HG03378 (cell line): ENCODE data around the gene C1QL2.

Experiments used
- ATAC-seq: cut with Tn5 transposase; IDR thresholded peaks from one replicate; pipeline ENCODE4 v1.9.1; 2021; ENCODE audit warnings: mild to moderate bottlenecking, moderate library complexity; ENCODE audit not compliant: unreplicated experiment

Gene C1QL2

DNA sequence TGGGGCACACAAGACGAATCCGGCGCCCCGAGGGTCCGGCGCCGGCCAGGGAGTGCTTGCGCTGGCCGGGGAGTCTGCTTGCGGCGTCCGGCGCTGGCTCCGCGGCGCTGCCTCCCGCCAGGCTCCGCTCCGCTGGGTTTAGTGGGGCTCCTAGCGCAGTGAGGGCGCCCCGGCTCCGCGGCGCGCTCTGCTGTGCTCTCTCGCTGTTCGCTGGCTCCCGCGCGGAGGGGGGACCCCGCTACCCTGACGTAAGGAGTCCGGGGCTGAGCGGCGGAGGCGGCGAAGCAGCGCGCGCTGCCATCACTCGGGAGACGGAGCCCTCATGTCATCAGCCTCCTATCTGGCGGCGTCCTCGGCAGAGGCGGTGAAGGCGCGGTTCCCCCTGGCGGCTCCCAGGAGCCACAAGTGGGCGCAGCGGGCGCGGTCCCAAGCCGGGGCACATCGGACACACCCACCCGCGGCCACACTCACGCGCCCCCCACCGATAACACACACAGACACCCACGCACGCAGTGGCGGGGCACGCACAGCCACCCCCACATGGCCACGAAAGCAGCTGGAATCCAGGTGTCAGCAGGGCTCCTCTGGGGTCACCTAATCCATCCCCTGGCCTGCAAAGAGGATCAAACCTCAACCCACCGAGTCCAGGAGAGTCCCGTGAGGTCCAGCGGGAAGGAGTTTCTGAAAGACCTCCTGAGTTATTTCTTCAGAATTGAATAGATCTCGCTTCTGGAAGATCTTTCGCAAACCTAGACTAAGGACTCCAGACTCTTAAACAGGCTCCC lies at the start of gene C1QL2:
Gene C1QL2, minus strand, starts transcription at position 189 of the 785 bp plus-strand sequence. CDS start 482 bp downstream, outside the sequence.
- ATAC-seq: no peak

DNA sequence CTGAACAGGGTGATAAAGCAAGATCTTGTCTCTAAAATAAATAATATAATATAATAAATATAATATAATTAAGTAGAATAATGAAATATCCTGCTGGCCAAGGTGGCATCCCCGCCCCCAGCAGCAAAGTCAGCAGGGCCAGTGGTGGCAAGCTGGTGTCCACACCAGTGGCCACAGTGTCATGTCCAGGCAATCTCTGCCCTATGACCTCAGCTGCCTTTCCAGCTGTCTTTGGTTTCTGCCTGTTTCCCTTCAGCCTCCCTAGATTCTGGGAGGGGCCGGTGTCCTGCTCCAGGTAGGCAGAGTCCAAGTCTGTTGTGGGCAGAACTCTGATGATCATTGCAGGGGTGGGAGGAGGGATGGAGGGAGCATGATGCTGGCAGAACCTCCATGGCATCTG lies 48.9 kb upstream of the C1QL2 start:
- no peak for ATAC-seq

DNA sequence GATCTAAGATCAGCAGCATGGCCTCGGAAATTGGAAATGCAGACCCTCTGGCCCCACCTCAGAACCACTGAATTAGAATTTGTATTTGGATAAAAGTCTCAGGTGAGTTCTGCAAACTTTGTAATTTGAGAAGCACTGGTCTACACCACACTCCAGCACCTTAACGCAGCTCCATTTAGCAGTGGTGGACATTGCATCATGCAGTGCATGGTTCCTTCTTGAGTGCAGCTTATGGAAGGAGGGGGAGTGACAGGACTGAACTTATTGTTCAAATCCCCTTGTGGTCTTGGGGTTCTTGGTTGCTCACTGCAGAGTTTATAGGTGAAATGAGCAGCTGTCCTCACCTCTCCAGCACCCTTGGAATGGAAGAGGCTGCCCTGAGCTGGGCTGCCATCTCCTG lies 47.6 kb upstream of the C1QL2 start:
- ATAC-seq: no peak

DNA sequence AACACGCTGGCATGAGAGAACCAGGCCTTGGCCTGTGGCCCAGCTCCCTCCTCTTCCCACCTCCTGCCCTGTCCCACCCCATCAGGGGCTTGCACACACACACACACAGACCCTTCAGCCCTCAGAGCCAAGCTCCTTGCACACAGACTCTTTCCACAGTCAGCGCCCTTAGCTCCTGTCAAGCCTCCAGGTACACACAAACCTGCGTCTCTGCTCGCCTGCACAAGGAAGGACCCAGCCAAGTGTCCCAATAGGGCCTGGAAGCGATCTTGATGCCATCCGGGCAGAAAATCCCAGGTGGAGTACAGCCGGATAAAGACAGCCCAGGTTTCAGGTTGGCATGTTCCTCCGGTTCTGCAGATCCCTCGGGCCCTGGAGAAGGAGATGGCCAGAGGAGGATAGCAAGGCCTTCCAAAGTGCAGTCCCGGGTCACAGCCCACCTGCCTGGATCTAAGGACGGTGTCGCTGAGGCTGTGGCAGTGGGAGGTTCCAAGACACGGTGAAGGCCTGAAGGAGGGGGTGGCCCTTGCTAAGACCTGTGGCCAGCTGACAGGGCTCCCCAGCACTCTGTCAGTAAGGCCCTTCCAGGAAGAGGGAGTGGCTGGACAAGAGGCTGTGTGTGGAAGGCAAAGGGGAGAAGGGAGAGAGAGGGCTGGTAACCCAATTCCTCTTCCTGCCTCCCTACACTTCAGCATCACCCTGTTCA lies 46.6 kb upstream of the C1QL2 start:
- no peak for ATAC-seq

DNA sequence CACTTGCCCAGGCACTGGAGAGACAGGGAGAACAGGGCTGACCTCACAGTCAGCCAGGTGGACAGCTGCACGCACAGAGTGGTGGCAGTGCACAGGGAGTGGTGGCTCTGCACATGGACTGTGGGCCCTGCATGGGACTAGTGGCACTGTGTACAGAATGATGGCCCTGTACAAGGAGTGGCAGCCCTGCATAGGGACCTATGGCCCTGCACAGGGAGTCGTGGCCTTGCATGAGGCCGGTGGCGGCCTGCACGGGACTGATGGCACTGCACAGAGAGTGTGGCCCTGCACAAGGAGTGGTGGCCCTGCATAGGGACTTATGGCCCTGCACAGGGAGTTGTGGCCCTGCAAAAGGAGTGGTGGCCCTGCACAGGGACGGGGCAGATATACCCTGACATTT lies 46.0 kb upstream of the C1QL2 start:
- no peak for ATAC-seq

DNA sequence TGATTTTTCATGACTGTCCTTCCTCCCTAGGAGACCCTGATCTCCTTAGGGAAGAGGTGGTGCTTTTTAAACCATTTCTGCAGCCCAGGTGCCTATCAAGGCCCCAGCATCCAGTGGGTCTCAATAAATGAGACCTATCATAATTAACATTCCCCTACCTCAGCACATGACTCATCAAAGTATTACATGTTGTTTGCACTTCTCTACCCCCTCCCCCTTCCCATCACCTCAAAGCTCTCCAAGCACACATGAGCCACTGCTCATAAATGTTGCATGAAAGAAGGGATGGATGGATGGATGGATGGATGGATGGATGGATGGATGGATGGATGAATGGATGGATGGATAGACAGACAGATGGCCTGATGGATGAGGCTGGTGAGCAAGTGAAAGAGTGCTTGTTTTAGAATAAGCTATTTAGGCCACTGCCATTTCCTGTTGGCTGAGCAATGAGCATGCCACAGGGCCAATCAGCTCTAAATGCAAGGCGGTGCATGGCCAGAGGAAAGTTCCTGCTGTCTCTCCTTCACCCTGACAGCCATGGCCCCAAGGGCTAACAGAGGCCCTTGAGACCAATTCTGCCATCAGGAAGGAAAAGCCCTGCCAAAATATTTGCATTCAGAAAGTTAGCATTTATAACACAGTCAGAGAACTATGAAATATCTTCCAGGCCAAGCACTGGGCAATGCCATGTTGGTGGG lies 44.2 kb upstream of the C1QL2 start:
- no peak for ATAC-seq

DNA sequence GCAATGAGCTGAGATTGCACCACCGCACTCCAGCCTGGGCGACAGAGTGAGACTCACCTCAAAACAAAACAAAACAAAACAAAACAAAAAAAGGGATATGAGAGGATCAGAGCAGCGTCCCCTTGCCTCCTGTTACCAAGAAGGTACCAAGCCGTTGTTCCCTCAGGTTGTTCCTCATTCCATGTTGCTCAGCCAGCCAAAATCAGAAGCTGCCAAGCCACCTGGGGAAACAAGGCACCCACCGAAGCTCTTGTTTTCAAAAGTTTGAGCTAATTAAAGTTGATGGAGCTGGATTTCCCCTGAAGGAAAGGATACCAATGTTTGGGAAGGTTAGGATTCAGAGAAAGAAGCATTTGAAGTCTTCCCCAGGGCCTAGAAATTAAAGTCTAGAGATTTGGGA lies 43.3 kb upstream of the C1QL2 start:
- no peak for ATAC-seq

DNA sequence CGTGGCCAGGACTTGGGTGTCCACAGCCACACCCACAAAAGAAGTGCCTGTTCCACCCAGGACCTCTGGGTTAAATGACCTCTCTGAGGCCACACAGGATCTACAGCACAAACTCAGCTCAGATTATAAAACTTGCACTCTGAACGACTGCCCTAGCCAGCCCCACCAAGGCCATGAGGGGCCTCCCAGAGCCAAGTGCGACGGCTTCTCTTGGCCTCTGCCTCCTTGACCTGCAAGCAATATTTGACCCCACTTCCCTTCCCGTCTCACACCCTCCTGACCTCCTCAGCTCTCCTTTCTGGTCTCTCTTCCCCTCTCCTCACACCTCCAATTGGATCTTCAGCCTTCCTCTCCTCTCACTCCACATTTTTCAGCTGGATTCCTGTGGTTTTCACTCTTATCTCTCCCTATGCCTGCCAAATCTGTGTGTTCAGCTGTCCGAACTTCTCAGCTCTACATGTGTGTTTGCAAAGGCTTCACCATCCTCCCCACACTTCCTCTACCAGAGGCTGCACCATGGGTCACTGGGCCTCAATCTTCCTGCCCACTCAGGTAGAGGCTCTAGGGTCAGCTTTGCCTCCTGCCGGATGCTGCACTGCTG lies 39.8 kb upstream of the C1QL2 start:
- ATAC-seq: no peak

DNA sequence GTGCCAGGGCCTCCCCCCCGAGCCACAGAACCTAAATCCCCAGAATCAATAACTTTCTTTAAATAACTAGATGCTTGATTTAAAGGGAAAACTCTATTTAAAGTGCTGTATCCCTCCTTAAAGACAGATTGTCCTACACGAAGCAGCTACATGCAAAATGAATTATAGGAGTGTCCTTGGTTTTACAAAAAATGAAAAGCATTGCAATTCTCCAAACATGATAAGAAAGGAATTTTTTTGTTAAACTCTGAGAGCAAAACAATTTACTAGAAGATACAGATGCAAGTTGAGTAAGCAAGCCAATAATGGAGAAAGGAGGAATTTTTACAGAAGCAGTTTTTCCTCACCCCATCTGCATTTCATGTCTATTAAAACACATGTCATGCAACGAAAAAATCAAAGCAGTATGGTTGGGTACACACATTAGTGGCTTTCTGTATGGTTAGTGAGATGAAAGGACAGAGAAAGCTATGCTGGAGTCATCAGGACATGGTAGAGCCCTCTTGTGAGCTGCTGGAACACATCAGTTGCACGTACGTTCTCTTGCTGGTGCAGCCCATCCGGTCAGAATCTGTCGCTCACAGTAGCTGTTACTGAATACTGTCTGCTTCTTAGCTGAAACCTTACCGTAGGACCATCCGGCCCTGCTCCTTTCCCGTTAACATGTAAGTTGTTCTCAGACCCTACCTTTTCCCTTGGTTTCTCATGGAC lies 39.1 kb upstream of the C1QL2 start:
- ATAC-seq: no peak

DNA sequence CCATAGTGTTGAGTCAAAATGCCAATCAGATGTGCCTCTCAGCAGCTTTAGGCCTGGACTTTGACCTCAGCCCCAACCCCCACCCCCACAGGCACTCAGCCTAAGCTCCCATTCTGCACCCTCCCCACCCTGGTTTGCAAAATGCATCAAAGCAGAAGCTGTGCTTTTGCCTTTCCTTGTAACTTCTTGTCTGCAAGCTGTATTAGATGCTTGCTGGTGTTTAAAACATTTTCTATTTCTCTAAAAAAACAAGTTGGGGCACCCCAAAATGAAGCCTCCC lies 38.5 kb upstream of the C1QL2 start:
- ATAC-seq: no peak

DNA sequence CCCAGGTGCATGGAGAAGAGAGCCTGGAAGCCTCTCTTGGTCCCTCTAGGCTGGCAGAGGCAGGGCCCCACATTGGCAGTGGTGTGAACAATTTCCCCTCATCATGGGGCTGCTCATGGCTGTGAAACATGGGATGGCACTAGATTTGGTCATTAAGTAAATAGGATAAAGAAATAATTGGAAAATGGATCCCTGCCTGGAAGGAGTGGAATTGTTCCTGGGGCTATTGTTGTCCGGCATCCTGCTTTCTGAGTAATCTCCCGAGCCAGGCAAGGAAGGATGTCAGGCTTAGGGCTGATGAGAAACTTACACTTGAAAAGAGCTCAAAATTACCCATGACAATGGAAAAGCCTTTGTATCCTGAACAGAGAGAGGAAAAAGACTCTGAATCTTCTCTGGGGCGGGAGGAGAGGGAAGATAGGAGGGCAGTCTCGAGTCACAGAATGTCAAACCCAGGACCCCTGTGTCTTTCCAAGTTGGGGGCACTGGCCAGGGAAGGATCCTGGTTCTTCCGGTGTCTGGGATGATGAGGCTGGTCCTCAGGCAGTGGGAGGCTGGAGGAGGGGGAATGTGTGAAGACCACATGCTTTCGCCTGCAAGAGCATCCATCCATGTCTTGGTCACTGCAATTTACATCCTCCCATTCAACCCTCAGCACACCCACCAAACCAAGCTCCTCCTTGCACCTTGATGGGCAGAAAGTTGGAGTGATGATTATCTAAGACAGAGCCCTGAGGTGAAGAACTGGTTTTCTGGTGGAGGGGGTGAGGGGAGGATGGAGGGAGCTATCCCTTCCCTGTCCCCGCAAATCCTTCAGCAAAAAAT lies 38.0 kb upstream of the C1QL2 start:
- ATAC-seq: no peak

DNA sequence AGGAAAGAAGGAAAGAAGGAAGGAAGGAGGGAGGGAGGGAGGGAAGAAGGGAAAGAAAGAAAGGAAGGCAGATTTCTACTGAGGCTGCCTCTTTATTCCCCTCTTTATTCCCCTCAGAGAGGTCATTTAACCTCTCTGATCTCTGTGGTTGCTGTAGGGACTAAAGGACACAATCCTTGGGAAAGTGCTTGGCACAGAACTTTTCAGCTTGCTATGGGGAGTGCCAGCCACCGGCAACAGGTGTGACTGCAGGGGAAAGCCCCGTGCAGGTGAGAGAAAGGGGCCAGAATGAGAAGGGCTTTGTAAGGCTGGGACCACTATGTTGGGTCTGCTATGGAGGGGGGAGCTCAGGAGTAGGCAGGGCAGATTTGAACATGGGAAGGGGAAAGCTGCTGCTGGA lies 37.3 kb upstream of the C1QL2 start:
- ATAC-seq: no peak

DNA sequence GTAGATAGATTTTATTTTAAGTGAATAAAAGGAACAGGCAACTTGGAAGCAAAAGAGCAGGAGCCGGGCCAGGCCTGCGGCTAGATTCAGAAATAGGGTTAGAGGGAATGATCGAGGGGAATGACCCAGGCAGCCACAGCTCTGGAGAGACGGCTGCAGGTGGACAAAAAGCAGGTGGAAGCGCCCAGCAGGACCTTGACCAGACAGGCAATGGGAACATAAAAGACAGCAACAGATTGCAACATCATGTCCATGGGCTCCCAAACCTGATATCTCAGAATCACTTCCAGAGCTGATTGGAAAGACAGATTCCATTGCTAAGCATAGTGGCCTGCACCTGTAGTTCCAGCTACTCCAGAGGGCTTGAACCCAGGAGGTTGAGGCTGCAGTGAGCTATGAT lies 36.5 kb upstream of the C1QL2 start:
- no peak for ATAC-seq

DNA sequence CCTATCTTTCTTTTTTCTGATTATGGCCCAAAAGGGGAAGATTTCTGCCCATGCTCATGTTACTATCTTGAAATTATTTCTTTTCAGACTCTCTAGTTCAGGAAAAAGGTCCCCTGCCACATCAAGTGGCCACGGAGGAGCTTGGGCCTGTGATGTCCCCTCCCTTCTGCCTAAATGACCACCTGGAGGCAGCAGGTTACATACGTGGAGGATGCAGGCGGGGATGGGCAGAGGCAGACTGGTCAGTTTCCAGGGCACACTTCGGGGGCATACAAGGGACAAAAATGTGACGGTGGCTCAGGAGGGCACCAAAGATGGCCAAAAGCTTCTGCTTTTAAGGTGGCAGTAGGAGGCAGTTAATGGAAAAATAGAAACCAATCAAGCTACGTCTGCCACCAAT lies 34.3 kb upstream of the C1QL2 start:
- no peak for ATAC-seq

DNA sequence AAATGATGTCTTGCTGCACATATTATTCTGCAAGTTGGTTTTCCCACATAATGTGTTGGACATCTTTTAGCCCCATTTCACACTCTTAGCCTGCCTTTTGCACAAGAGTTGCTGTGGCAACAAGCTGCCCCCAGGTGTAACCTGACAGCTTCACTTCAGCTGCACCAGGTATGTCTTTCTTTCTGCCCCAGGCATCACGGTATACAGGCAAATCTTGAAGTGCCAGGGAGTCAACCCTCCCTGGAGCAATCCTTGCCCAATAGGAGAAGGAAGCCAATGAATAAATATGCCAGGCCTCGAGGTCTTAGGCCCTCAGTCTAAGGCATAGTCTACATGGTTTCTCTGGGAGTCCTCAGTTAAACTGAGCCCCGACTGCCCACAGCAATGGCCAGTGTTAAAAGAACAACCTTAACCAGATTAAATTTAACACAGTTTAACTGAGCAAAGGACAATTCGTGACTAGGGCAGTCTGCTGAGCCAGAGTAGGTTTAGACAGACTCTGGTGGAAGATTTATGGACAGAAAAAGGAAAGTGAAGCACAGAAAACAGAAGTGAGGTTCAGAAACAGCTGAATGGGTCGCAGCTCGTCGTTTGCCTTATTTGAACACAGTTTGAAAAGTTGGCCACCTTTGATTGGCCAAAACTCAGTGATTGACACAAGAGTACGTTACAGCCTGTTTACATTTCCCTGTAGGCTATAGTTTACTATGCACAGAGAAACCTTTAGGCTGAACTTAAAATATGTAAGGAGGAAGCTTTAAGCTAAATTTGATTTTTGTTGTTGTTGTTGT lies 32.0 kb upstream of the C1QL2 start:
- no peak for ATAC-seq

DNA sequence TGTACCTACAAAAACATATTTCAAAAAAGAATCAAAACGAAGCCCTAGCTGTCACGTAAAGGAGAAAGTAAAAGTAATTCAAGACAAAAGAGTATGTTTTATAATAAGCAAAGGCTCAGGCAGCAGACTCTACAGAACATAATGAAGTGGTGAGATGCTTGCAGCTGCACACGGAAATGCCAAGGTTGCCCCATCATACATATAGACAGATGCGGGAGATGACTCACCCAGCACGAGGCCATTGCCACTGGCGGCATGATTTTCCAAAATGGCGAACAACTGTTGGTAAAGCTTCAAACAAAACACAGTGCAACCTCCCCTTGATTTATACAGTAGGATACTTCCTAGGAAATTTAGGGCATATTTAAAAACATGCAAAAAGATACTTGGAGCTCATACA lies 26.0 kb upstream of the C1QL2 start:
- ATAC-seq: no peak

DNA sequence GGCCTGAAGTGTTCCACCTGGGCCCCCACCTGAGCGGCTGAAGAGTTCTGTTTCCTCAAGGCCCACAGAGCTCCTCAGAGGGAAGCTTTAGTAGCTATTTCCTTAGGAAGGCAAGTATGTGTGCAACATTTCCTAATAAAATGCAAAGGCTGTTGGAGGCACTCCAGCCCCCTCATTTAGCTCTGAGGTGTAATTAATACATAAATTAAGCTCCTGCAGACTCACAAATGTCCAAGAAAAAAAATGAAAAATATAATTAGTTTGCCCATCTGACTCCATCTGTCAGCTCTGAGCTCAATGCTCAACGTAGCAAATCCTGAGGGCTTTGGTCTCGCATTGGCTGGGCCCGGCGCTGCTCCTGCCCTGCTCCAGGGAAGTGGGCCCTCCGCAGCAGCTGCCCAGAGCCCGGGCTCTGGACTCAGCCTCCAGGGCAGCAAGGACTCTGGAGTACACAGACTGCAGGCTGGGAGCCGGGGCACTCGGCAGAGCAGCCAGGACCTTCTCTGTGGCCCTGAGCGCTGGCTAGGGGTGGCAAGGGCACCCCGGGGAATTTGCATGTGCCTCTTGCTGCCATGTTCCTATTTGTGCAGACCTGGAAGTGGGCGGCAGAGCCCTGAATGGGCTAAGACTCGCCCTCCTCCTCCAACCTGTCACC lies 23.4 kb upstream of the C1QL2 start:
- ATAC-seq: no peak

DNA sequence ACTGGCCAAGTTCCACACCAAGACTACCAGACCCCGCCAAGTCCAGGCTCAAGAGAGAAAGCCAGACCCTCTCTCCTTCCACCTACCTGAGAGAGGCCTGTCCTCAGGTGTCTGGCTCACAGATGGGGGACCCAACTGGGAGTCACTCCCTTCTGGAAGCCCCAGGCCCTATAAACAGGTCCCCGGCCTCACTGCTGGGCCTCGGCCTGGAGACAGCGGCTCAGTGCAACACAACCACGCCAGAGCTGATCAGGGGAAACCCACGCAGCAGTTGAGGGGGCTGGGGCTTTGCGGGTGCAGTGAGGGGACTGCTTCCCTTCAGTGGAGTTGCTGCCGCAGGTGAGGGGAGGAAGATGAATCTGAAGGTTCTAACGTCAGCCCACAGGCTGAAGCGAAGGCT lies 22.8 kb upstream of the C1QL2 start:
- ATAC-seq: no peak

DNA sequence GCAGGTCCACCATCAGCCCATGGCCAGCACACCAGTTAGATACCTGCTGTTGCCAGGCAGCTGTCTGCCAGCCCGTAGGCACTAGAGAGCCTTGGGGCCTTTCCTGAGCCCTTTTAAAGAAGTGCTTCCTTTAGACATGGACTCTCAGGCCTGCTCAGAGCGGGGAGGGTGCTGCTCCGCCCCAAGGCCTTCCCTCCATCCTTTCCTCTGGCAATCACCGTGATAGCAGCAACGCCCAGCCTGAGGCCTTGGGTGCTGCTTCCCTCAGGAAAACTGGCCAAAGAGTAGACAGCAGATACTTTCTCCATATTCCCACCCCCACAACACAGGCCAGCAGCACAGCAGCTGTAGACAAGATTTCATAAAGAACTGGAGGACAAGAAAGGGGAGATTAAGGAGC lies 22.3 kb upstream of the C1QL2 start:
- ATAC-seq: no peak
